Measurements from ENCODE around the gene TEF.

TEF gene

DNA sequence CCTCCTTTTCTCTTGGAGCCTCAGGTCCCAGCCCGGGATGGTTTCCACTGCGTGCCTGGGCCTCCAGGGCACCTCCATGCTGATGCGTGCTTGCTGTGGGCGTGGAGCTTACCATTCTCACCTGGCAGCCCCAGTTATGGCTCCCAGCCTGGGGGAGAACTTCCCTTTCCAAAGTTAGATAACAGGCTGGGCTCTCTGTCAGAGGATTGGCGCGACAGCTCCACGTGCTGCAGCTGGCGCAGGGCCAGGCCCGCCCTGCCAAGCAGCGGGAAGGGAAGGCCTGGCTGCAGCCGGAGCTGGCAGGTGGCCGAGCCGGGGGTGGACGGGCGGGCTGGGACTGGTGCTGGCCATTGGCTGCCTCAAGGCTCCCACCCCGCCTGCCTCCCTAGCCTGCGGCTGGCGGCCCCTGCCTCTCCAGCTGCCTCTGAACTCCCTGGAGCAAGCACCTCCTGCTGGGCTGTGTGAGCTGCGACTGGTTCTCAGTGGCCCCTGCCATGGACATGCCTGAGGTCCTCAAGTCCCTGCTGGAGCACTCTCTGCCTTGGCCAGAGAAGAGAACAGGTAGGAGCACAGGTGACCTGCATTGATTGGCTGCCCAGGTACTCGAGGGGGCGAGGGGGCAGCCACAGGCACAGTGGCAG is 14.6 kb upstream of the TEF start:
- H3K4me3 ChIP-seq (ENCODE audit: low read depth, low read length), result no peak overlapping the region
- TF ChIP-seq, protein P1, sequence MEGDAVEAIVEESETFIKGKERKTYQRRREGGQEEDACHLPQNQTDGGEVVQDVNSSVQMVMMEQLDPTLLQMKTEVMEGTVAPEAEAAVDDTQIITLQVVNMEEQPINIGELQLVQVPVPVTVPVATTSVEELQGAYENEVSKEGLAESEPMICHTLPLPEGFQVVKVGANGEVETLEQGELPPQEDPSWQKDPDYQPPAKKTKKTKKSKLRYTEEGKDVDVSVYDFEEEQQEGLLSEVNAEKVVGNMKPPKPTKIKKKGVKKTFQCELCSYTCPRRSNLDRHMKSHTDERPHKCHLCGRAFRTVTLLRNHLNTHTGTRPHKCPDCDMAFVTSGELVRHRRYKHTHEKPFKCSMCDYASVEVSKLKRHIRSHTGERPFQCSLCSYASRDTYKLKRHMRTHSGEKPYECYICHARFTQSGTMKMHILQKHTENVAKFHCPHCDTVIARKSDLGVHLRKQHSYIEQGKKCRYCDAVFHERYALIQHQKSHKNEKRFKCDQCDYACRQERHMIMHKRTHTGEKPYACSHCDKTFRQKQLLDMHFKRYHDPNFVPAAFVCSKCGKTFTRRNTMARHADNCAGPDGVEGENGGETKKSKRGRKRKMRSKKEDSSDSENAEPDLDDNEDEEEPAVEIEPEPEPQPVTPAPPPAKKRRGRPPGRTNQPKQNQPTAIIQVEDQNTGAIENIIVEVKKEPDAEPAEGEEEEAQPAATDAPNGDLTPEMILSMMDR (IDR thresholded peaks at IDR 0.05; ENCODE audit: low read depth, low read length, missing control alignments), result no peak
- DNase-seq (ENCODE audit: low read depth), result no peak

DNA sequence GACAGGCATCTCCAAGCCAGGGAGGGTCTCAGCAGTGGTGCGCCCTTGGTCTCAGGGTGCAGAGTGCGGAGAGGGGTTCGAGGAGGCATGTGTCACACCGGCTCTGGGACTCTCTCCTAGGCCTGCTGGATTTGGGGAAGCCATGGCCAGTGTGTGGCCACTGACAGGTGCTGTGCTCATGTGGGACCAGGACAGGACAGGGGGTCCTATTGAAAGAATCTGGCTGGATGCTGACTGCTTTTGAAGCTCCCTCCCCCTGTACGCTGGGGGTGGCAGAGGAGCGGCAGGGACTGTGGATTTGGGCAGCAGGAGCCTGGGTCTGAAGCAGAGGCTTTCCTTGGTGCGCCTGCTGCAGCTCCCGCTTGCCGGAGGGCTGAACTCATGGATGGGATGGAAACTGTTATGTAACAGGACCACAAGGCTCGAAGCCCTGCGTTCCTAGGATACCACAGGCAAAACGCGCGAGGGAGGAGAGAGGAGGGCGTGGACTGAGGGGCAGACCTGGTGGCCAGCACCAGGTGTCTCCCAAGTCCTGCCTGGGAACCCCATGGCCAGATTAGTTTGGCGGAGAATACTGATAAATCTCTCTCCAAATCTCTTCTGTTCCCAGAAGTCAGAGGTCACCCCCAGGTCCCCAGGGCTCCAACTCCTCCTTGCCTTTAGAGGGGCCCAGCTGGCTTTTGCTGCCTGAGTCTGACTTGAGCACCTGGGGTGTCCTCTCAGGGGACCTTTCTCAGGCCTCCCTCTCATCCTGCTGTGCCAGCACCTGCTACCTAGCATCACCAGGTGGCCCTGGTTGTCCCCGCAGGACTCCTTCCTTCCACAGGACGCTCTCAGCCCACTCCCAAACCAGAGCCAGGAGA is 13.8 kb upstream of the TEF start:
- no peak overlapping the region for H3K4me3 ChIP-seq (ENCODE audit: low read depth, low read length)
- DNase-seq (ENCODE audit: low read depth), result no peak

DNA sequence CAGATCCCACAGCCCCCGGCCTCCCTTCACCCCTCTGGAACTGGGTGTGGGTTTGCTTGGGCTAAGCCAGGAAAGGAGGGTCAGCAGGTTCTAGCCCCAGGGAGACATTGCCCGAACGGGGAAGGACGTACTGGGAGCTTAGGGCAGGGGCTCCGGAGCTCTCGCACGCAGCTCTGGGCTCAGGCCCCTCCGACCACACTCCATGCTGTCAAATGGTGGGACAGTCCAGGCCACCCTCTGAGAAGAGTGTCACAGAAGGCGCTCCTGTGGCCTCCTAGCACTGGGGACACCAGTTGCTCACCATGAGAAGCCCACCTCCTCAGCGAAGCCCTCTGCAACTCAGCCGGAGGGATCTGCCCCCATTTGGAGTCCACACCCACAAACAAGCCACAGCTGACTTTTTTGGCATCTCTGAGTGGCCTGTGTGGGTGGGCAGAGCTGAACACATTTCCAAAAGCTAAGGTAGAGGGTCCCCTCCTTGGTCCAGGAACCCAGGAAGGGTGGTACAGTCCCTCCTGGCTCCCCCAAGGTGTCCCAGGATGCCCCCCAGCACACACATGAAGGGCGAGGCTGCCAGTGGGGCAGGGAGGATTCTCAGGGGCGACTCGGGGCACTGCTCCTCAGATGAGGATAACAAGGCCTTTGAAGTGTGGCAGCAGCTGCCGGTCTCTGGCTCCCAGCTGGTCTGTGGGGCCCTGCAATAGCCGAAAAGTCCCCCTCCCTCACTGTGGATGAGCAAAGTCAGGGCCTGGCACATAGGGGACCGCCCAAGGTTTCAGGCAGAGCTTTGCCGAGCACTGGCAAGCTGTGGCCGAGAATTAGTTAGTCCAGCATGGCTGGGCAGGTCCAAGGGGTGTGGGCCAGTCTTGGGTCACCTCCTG is 13.0 kb upstream of the TEF start:
- TF ChIP-seq, protein P1 (IDR thresholded peaks at IDR 0.05; ENCODE audit: low read depth, low read length, missing control alignments), result no peak
- DNase-seq (ENCODE audit: low read depth), result no peak

More for the DNA sequence above, 13.8 kb upstream of the TEF start:
- TF ChIP-seq, protein P1 (IDR thresholded peaks at IDR 0.05; ENCODE audit: low read depth, low read length, missing control alignments), result no peak

DNA sequence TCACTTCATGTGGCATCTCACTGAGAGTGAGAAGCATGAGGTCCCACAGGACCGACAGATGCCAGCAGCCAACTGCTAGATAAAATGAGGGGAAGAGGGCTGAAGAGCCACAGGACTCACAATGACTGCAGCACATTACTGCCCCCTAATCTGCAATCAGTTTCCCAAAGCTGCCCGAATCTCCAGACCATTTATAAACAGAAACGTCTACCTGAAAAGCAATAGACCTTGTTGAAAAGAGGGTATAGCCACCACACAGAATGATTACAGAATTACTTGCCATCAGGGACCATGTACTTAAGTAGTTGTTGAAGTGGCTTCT is 12.4 kb upstream of the TEF start:
- no peak overlapping the region for H3K4me3 ChIP-seq (ENCODE audit: low read depth, low read length)
- DNase-seq (ENCODE audit: low read depth), result no peak
- TF ChIP-seq, protein P1 (IDR thresholded peaks at IDR 0.05; ENCODE audit: low read depth, low read length, missing control alignments), result no peak

More for the DNA sequence above, 13.0 kb upstream of the TEF start:
- H3K4me3 ChIP-seq (ENCODE audit: low read depth, low read length), result no peak overlapping the region

DNA sequence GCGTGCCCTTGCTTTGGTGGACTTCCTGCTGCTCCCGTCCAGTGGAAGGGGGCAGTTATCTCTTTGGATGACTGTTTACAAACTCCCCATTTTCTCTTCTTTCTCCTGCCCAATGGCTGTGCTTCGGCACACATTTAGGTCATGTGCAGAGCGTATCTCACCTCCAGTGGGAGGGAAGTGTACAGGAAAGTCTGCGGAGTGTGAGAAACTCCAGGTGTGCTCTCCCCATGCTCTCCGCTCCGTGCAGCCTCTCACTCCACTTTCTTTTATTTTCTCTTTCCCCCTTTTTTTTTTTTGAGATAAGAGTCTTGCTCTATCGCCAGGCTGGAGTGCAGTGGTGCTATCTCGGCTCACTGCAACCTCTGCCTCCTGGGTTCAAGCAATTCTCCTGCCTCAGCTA is 11.9 kb upstream of the TEF start:
- H3K4me3 ChIP-seq (ENCODE audit: low read depth, low read length), result no peak overlapping the region
- no peak for DNase-seq (ENCODE audit: low read depth)
- TF ChIP-seq, protein P1 (IDR thresholded peaks at IDR 0.05; ENCODE audit: low read depth, low read length, missing control alignments), result no peak

DNA sequence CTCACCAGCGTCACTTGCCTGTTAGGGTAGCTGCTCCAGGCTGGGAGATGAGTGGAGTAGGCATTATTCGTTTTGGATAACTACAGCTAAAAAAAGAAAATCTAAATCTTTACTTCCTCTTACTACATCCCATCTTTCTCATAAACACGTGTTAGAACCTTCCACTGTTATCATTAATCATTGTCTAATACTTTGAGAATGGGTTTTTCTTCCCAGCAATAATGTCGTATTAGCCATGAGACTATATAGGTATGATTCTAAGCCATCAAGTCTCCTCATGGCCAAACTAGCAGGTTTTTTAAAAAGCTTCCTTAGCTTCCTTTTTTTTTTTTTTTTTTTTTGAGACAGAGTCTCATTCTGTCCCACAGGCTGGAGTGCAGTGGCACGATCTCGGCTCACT is 3.9 kb upstream of the TEF start:
- TF ChIP-seq, protein P1 (IDR thresholded peaks at IDR 0.05; ENCODE audit: low read depth, low read length, missing control alignments), result no peak
- H3K4me3 ChIP-seq (ENCODE audit: low read depth, low read length), result no peak overlapping the region
- DNase-seq (ENCODE audit: low read depth), result no peak
